PFSK-1 (cell line): ENCODE results near the gene KCTD3.

Experiments
- FOXP2 ChIP-seq: optimal IDR thresholded peaks from 2 replicates; pipeline ENCODE3; 2011; ENCODE audit warnings: borderline replicate concordance, control low read depth, inconsistent platforms; ENCODE audit not compliant: insufficient read depth; ENCODE audit errors: extremely low read length, extremely low read depth
- POLR2AphosphoS5 ChIP-seq: IDR thresholded peaks from 2 replicates; pipeline ENCODE4 v1.6.1; 2012; ENCODE audit warnings: low read depth, mild to moderate bottlenecking, control low read depth, low read length, moderate library complexity
- SIN3A ChIP-seq: IDR thresholded peaks from 2 replicates; pipeline ENCODE4 v1.6.1; 2012; ENCODE audit warnings: mild to moderate bottlenecking, low read length, moderate library complexity, borderline replicate concordance; ENCODE audit not compliant: insufficient read depth
- TAF1 ChIP-seq: IDR thresholded peaks from 2 replicates; pipeline ENCODE4 v1.6.1; 2012; ENCODE audit warnings: low read length, control low read depth, borderline replicate concordance; ENCODE audit not compliant: insufficient read depth
- TF ChIP-seq, protein P1 (sequence below), 2 experiments: IDR thresholded peaks; 2 replicates each; pipeline versions ENCODE4 v1.6.1 to v1.8.0; 2011 to 2012; ENCODE audit warnings: low read depth in 2 of 2, low read length in 2 of 2, control low read depth in 1 of 2, inconsistent platforms in 1 of 2, mild to moderate bottlenecking in 1 of 2, moderate library complexity in 1 of 2; ENCODE audit not compliant: insufficient read depth in 1 of 2

Gene KCTD3

DNA sequence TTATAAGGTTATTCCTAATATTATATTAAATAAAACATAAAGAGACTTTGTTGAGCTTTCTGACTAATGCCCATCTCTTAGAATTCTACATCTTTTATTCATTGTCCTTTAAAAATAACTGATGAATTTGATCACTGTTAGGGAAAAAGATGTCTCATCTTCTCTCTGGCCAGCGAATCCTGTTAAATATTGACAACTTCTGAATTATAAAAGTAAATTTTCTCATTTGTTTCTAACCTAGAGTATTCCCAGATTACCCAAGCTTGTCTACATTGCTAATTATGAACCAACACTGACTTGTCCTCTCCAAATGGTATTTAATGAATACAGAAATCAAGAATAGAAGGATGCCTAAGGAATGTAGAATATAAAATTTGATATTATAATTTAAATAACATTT is 24.8 kb upstream of the KCTD3 start:
- TF ChIP-seq, protein P1, sequence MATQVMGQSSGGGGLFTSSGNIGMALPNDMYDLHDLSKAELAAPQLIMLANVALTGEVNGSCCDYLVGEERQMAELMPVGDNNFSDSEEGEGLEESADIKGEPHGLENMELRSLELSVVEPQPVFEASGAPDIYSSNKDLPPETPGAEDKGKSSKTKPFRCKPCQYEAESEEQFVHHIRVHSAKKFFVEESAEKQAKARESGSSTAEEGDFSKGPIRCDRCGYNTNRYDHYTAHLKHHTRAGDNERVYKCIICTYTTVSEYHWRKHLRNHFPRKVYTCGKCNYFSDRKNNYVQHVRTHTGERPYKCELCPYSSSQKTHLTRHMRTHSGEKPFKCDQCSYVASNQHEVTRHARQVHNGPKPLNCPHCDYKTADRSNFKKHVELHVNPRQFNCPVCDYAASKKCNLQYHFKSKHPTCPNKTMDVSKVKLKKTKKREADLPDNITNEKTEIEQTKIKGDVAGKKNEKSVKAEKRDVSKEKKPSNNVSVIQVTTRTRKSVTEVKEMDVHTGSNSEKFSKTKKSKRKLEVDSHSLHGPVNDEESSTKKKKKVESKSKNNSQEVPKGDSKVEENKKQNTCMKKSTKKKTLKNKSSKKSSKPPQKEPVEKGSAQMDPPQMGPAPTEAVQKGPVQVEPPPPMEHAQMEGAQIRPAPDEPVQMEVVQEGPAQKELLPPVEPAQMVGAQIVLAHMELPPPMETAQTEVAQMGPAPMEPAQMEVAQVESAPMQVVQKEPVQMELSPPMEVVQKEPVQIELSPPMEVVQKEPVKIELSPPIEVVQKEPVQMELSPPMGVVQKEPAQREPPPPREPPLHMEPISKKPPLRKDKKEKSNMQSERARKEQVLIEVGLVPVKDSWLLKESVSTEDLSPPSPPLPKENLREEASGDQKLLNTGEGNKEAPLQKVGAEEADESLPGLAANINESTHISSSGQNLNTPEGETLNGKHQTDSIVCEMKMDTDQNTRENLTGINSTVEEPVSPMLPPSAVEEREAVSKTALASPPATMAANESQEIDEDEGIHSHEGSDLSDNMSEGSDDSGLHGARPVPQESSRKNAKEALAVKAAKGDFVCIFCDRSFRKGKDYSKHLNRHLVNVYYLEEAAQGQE (IDR thresholded peaks at IDR 0.05; ENCODE audit: insufficient read depth in 1 of 2, low read depth in 2 of 2, low read length in 2 of 2) = no peak
- TF ChIP-seq FOXP2 = no peak
- TF ChIP-seq TAF1 = no peak
- TF ChIP-seq SIN3A = no peak
- TF ChIP-seq POLR2AphosphoS5 = no peak

DNA sequence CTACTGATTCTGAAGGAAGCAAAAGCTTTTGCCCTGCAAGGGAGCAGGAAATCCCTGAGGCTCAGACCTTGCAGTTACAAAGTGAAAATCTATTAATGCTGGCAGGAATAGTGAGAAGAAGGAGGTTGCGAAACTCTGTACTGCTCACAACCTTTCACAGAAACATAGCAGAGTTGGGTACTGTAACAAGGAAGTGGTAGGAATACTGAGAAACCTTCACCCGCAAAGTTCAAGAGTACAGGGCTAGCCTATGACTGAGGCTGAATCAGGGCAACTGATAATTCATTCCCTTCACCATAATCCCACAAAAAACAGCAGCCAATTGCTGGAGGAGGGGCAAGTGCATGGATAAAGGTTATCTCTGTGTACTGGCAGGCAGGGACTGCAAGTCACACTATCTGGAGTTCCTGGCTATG is 23.9 kb upstream of the KCTD3 start:
- TF ChIP-seq POLR2AphosphoS5 (no peak), SIN3A (no peak), FOXP2 (no peak), TAF1 (no peak)
- TF ChIP-seq, protein P1 (IDR thresholded peaks at IDR 0.05; ENCODE audit: insufficient read depth in 1 of 2, low read depth in 2 of 2, low read length in 2 of 2) = no peak

DNA sequence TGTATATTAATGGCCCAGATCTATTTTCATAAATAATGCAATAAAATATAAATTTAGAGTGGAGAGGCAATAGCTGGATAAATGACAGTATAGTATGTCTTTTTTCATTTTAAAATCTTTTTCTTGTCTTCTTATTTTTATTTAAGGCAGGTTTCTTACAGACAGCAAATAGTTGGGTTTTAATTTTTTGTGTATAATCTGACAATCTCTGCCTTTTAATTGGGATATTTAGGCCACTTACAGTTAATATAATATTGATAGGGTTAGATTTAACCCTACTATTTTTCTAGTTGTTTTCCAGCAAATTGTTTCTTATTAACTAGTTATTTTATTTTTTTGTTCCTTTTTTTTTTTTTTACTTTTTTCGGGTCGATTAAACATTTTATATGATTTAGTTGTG is 23.3 kb upstream of the KCTD3 start:
- TF ChIP-seq POLR2AphosphoS5 (no peak), TAF1 (no peak)

DNA sequence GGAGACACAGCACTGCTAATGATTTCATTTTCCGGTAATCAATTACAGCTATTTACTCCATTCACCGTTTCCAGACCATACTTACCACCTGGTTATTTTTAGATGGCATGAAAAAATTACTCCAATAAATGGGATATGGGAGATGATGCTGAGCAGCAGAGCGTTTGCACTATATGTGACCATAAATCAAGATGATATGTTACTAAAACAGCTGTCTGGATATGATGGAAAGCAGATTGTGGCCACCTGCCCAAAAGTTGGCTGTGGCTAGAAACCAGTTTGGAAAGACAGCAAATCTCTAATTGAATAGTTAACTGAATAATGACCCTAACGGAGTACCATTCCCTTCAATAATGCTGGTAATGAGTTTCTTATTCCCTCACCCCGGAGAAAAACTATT is 22.5 kb upstream of the KCTD3 start:
- TF ChIP-seq FOXP2 = no peak
- TF ChIP-seq TAF1 = no peak
- no peak for TF ChIP-seq POLR2AphosphoS5

DNA sequence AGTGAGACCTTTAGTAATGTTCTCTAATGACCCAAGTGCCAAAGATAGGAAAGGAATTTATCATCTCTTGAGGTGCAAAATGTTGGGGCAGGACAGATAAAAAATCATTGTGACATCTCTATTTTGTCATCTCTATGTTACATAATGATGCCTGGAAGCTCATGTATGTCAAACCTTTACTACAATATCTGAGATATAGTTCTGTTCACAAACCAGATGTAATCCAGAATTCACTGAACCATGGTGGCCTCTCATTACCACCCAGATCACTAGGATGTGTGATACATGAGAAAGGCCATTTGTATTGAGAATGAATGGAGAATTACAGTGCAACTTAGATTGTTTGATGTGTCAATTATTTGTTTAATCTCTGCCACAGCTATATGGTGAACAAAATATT is 22.0 kb upstream of the KCTD3 start:
- no peak for TF ChIP-seq FOXP2
- TF ChIP-seq POLR2AphosphoS5 = no peak
- TF ChIP-seq, protein P1 (IDR thresholded peaks at IDR 0.05; ENCODE audit: insufficient read depth in 1 of 2, low read depth in 2 of 2, low read length in 2 of 2) = no peak
- TF ChIP-seq TAF1 = no peak
- TF ChIP-seq SIN3A = no peak

DNA sequence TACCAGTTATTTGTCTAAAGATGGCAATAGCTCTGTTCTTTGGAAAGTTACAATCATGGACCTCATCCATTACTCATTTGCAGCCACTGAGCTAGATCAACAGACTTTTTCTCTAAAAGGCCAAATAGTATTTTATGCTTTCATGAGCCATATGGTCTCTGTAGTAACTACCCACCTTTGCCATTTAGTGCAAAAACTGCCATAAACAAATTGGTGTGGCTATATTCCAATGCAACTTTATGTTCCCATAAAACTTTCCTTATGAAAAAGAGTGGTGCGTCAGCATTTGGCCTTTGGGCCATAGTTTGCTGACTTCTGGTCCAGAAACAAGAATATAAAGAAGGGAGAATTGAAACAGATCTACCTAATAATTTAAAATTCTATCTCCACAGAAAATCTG is 20.1 kb upstream of the KCTD3 start:
- TF ChIP-seq, protein P1 (IDR thresholded peaks at IDR 0.05; ENCODE audit: insufficient read depth in 1 of 2, low read depth in 2 of 2, low read length in 2 of 2) = no peak
- no peak for TF ChIP-seq TAF1
- no peak for TF ChIP-seq POLR2AphosphoS5
- no peak for TF ChIP-seq FOXP2
- no peak for TF ChIP-seq SIN3A
